ENCODE measurements around the gene TRDMT1. TPM values are rescaled to one million over a fixed set of nuclear protein-coding genes. Genes with fewer than 3 reads are reported as not detected.

The TRDMT1 gene
- 1.3 to 4.0 TPM (median 3.7 TPM) in 5 replicates for total RNA-seq (2022; extraction: Qiagen RNA extraction; ENCODE audit: low read depth)

GRCh38 chr10:17200912-17201793 lies at the start of gene TRDMT1:
TSS of gene TRDMT1 (minus strand) at chr10:17201672. CDS start at chr10:17201634, 38 bp downstream.

GRCh38 chr10:17228091-17229015 lies 26.9 kb upstream of the TRDMT1 start, which contains the start of gene VIM:
TSS of gene VIM (plus strand) at chr10:17228241. CDS start at chr10:17229423, 1,182 bp downstream.

GRCh38 chr10:17129741-17130140 lies 71.7 kb downstream of the TRDMT1 start, which contains the start of gene CUBN:
TSS of gene CUBN (minus strand) at chr10:17129811. CDS start at chr10:17129765, 46 bp downstream.

Other genes with a start within 250 kb of the TRDMT1 start
- 0.02 to 0.30 TPM (median 0.03 TPM) in 5 replicates for gene CUBN, start 71.9 kb downstream of the TRDMT1 start, total RNA-seq (2022; extraction: Qiagen RNA extraction; ENCODE audit: low read depth)
- gene VIM, start 26.6 kb upstream of the TRDMT1 start, total RNA-seq (2022; extraction: Qiagen RNA extraction; ENCODE audit: low read depth) = 1,759 to 2,044 TPM (median 1,980 TPM) in 5 replicates

Data from A549 treated with RU486 at 1 μM for 4 hours (cell line).